T-cell (primary cell): ENCODE measurements around the gene UBXN7. TPM values are rescaled to one million over a fixed set of nuclear protein-coding genes. Genes with fewer than 3 reads are reported as not detected.
"Not testable (repeated sequence)": the region's sequence is repeated elsewhere in the genome, so short reads cannot be mapped to it uniquely, and the experiment has no call there.

Source experiments
- ATAC-seq, 4 experiments: fragments of 200-7000 bp in 3 of 4; fragments of 150-1000 bp in 1 of 4; cut with Tn5 transposase; replicated peaks in 1 of 4; 1 replicate in 3 of 4; 2 replicates in 1 of 4; pipeline ENCODE4 v1.10.0; 2021; ENCODE audit warnings: moderate library complexity in 3 of 4, mild to moderate bottlenecking in 2 of 4, moderate number of reproducible peaks in 1 of 4
- CTCF ChIA-PET, 2 donors: fragments of 300-600 bp; sonication (Branson Sonifier 250); formaldehyde crosslinking; loops; one replicate each; lab custom pipeline; 2022; ENCODE audit warnings: antibody characterized with exemption in 2 of 2; lab: Charles Lee
- POLR2A ChIA-PET, 2 donors: fragments of 300-600 bp; sonication (Branson Sonifier 250); formaldehyde crosslinking; loops; one replicate each; lab custom pipeline; 2022; ENCODE audit warnings: antibody characterized with exemption in 2 of 2; lab: Charles Lee
- DNase-seq, 35 experiments: peaks; one replicate each; pipeline versions ENCODE4 v3.0.0 to v3.0.0-alpha.2; 2013 to 2023
- H3K27ac ChIP-seq: one replicate; pipeline ENCODE4 v1.5.1; 2013; ENCODE audit warnings: low read length
- H3K27me3 ChIP-seq, 2 experiments: replicated peaks in 1 of 2; 1 replicate in 1 of 2; 2 replicates in 1 of 2; pipeline versions ENCODE4 v1.6.1 to v1.7.0; 2013; ENCODE audit warnings: low read length in 1 of 2, mixed read lengths in 1 of 2; ENCODE audit not compliant: control insufficient read depth in 2 of 2, insufficient read depth in 2 of 2; ENCODE audit errors: extremely low read depth in 1 of 2
- H3K36me3 ChIP-seq, 2 donors: 1 replicate in 1 of 2; 2 replicates in 1 of 2; pipeline versions ENCODE4 v1.6.1 to v1.7.0; 2013; ENCODE audit warnings: low read length in 1 of 2; ENCODE audit not compliant: control insufficient read depth in 2 of 2, insufficient read depth in 1 of 2; ENCODE audit errors: extremely low read depth in 1 of 2
- H3K4me1 ChIP-seq, 2 experiments: 1 replicate in 1 of 2; 2 replicates in 1 of 2; pipeline versions ENCODE4 v1.6.1 to v1.7.0; 2013; ENCODE audit warnings: low read length in 2 of 2, mixed read lengths in 1 of 2; ENCODE audit not compliant: insufficient read depth in 2 of 2, control insufficient read depth in 1 of 2; ENCODE audit errors: extremely low read depth in 1 of 2
- H3K4me3 ChIP-seq, 2 donors: 1 replicate in 1 of 2; 2 replicates in 1 of 2; pipeline versions ENCODE4 v1.5.1 to v1.7.0; 2013; ENCODE audit warnings: mild to moderate bottlenecking in 2 of 2, low read length in 1 of 2, moderate library complexity in 1 of 2; ENCODE audit not compliant: control insufficient read depth in 1 of 2; ENCODE audit errors: extremely low read depth in 1 of 2
- H3K9me3 ChIP-seq: 2 replicates; pipeline ENCODE4 v1.7.0; 2013
- H3K27ac Mint-ChIP-seq, 2 donors: one replicate each; pipeline ENCODE4 v1.8.0; 2020 to 2021; ENCODE audit warnings: mild to moderate bottlenecking in 2 of 2, mixed read lengths in 2 of 2
- H3K27me3 Mint-ChIP-seq, 2 donors: one replicate each; pipeline ENCODE4 v1.8.0; 2021 to 2022; ENCODE audit warnings: mixed read lengths in 2 of 2
- H3K36me3 Mint-ChIP-seq: one replicate; pipeline ENCODE4 v1.8.0; 2021; ENCODE audit warnings: mixed read lengths
- H3K4me1 Mint-ChIP-seq, 3 donors: one replicate each; pipeline ENCODE4 v1.8.0; 2020 to 2022; ENCODE audit warnings: mixed read lengths in 3 of 3, mild to moderate bottlenecking in 1 of 3
- H3K4me3 Mint-ChIP-seq, 3 donors: one replicate each; pipeline ENCODE4 v1.8.0; 2020 to 2022; ENCODE audit warnings: mild to moderate bottlenecking in 3 of 3, mixed read lengths in 3 of 3, moderate library complexity in 3 of 3
- H3K9me3 Mint-ChIP-seq, 3 donors: one replicate each; pipeline ENCODE4 v1.8.0; 2020 to 2022; ENCODE audit warnings: mixed read lengths in 3 of 3
- WGBS: methylation state at CpG from one replicate; pipeline ENCODE4 v1.1.5; 2013; ENCODE audit warnings: missing lambda C conversion rate; ENCODE audit not compliant: insufficient coverage; 5-methylcytosine and 5-hydroxymethylcytosine counted together
- total RNA-seq, 35 experiments: library from RNA in 6 of 35; stranded (reverse) in 6 of 35; fragments of 120-200 nt in 1 of 35; gene quantifications; one replicate each; pipeline versions ENCODE4 v1.2.1 to v1.2.4 and lab custom pipeline; 2013 to 2026

UBXN7 gene
- total RNA-seq, 5 donors from 2014 or later (not counting 1 experiment from before 2014, with no cell fraction given), result 64.7 to 92.3 (median 74.8) TPM

- ATAC-seq (no peak), DNase-seq (no peak)
- H3K27me3 Mint-ChIP-seq, result no peaks in the 10 kb centered on the region
- Histone ChIP-seq H3K27me3 (no peaks in the 10 kb centered on the region), H3K9me3 (no peaks in the 10 kb centered on the region), H3K36me3 (no peaks in the 10 kb centered on the region), H3K4me3 (no peak overlapping the region), H3K27ac (no peak overlapping the region), H3K4me1 (no peaks in the 10 kb centered on the region)
- H3K36me3 Mint-ChIP-seq, result no peaks in the 10 kb centered on the region
- WGBS, result 33% methylated on average over 2 of the region's 2 CpGs
- H3K4me3 Mint-ChIP-seq, result no peak overlapping the region
- H3K4me1 Mint-ChIP-seq, result no peaks in the 10 kb centered on the region
- POLR2A ChIA-PET, result interaction anchor here in 1 of 2 donors (0.6 kb wide), 1 partner anchor 56 kb away, joined by 7 read pairs; no protein-coding TSS in a partner anchor
- no peaks in the 10 kb centered on the region for H3K9me3 Mint-ChIP-seq
- H3K27ac Mint-ChIP-seq, result no peak overlapping the region
- CTCF ChIA-PET, result interaction anchor here (0.6 to 0.7 kb wide), 2 partner anchors 15 to 192 kb away, joined by 3 to 4 read pairs; no protein-coding TSS in a partner anchor
Measured at GRCh38 chr3:196444500-196444894, 12.3 kb upstream of the UBXN7 start.

DNA sequence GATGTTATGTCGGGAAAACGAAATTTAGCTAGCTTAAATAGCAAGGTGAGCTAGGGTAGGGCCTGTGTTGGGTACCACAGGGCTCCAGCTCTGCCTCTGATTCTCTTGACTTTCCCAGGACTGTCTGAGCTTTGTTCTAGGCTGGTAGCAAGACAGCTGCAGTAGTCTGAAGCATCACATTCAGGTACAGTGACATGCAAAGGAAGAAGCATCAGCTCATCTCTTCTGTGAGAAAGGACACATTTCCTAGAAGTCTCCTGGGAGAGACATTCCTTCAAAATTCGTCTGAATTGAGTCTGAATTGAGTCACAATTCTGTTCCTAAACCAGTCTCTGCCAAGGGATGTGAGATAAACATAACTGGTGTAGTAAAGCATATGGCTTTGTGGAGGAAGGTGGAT, 8.5 kb upstream of the UBXN7 start:
- Mint-ChIP-seq H3K36me3 (no peaks in the 10 kb centered on the region), H3K4me3 (no peak overlapping the region), H3K4me1 (no peaks in the 10 kb centered on the region), H3K27ac (no peak overlapping the region), H3K9me3 (no peaks in the 10 kb centered on the region), H3K27me3 (no peaks in the 10 kb centered on the region)
- CTCF ChIA-PET, result no interaction called here
- ATAC-seq (no peak), DNase-seq (no peak)
- H3K27ac ChIP-seq, result no peak overlapping the region
- no peaks in the 10 kb centered on the region for H3K36me3 ChIP-seq
- no peaks in the 10 kb centered on the region for H3K27me3 ChIP-seq
- H3K4me3 ChIP-seq, result no peak overlapping the region
- 0% methylated on average over 1 of the region's 3 CpGs for WGBS
- POLR2A ChIA-PET, result no interaction called here
- no peaks in the 10 kb centered on the region for H3K4me1 ChIP-seq
- no peaks in the 10 kb centered on the region for H3K9me3 ChIP-seq

GRCh38 chr3:196440041-196440537, 7.9 kb upstream of the UBXN7 start:
- no peaks in the 10 kb centered on the region for H3K9me3 Mint-ChIP-seq
- POLR2A ChIA-PET, result no interaction called here
- WGBS, result 73% methylated on average over 3 of the region's 6 CpGs

GRCh38 chr3:196431181-196432136, 768 bp downstream of the UBXN7 start:
- Histone ChIP-seq H3K4me1 (peaks cover 11 to 18% of the 10 kb centered on the region in 2 experiments), H3K27me3 (no peaks in the 10 kb centered on the region), H3K4me3 (peak overlapping the region; percentile 89 to 100), H3K27ac (peak overlapping the region; percentile 80), H3K36me3 (peaks cover 0 to 5% of the 10 kb centered on the region in 2 donors), H3K9me3 (no peaks in the 10 kb centered on the region)
- ChIA-PET CTCF (interaction anchor here in 1 of 2 donors (0.6 kb wide), 1 partner anchor 14 kb away, joined by 7 read pairs; no protein-coding TSS in a partner anchor), POLR2A (no interaction called here)
- DNase-seq, result peak in 24 of 35 experiments; percentile 1 to 54 (median 9)
- H3K27ac Mint-ChIP-seq, result peak overlapping the region; percentile 57 to 95
- peaks cover 31 to 40% (median 32%) of the 10 kb centered on the region in 3 donors for H3K4me1 Mint-ChIP-seq
- 3% methylated on average over 26 of the region's 50 CpGs for WGBS
- peak overlapping the region; percentile 73 to 86 (median 81) for H3K4me3 Mint-ChIP-seq
- no peaks in the 10 kb centered on the region for H3K27me3 Mint-ChIP-seq
- peaks cover 7% of the 10 kb centered on the region for H3K36me3 Mint-ChIP-seq
- ATAC-seq, result peak; percentile 17 to 30 (median 19)
- no peaks in the 10 kb centered on the region for H3K9me3 Mint-ChIP-seq

More at GRCh38 chr3:196440041-196440537, 7.9 kb upstream of the UBXN7 start:
- CTCF ChIA-PET, result no interaction called here
- Mint-ChIP-seq H3K27me3 (no peaks in the 10 kb centered on the region), H3K36me3 (no peaks in the 10 kb centered on the region), H3K4me1 (no peaks in the 10 kb centered on the region), H3K4me3 (no peak overlapping the region), H3K27ac (no peak overlapping the region)
- Histone ChIP-seq H3K27ac (no peak overlapping the region), H3K4me1 (no peaks in the 10 kb centered on the region), H3K36me3 (no peaks in the 10 kb centered on the region), H3K27me3 (no peaks in the 10 kb centered on the region), H3K9me3 (no peaks in the 10 kb centered on the region), H3K4me3 (no peak overlapping the region)
- ATAC-seq, result no peak
- DNase-seq, result no peak

DNA sequence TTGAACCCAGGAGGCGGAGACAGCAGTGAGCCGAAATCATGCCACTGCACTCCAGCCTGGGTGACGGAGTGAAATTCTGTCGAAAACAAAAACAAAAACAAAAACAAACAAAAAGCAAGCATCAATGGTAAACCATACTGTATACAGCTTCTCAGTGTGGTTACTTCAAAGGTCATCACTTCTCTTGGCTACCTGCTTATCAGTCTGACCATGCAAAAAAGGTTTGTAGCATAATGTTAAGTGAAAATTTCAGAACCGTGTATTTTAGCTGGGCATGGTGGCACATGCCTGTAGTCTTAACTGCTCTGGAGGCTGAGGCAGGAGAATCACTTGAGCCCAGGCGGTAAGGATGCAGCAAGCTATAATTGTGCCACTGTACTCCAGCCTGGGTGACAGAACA, 4.2 kb downstream of the UBXN7 start:
- no peak overlapping the region for H3K27ac Mint-ChIP-seq
- peaks cover 8 to 19% of the 10 kb centered on the region in 2 experiments for H3K4me1 ChIP-seq
- H3K9me3 ChIP-seq, result no peaks in the 10 kb centered on the region
- H3K36me3 Mint-ChIP-seq, result peaks cover 7% of the 10 kb centered on the region
- ChIA-PET CTCF (no interaction called here), POLR2A (interaction anchor here in 1 of 2 donors (0.6 kb wide), 1 partner anchor 43 kb away, joined by 7 read pairs; no protein-coding TSS in a partner anchor)
- WGBS, result 88% methylated on average over 3 of the region's 6 CpGs
- ATAC-seq, result no peak
- H3K27me3 ChIP-seq, result no peaks in the 10 kb centered on the region
- no peaks in the 10 kb centered on the region for H3K9me3 Mint-ChIP-seq
- H3K27ac ChIP-seq, result no peak overlapping the region
- DNase-seq, result no peak
- peaks cover 45 to 57% (median 47%) of the 10 kb centered on the region in 3 donors for H3K4me1 Mint-ChIP-seq
- no peak overlapping the region for H3K4me3 ChIP-seq
- no peak overlapping the region for H3K4me3 Mint-ChIP-seq
- H3K27me3 Mint-ChIP-seq, result no peaks in the 10 kb centered on the region
- peaks cover 6 to 12% of the 10 kb centered on the region in 2 donors for H3K36me3 ChIP-seq

DNA sequence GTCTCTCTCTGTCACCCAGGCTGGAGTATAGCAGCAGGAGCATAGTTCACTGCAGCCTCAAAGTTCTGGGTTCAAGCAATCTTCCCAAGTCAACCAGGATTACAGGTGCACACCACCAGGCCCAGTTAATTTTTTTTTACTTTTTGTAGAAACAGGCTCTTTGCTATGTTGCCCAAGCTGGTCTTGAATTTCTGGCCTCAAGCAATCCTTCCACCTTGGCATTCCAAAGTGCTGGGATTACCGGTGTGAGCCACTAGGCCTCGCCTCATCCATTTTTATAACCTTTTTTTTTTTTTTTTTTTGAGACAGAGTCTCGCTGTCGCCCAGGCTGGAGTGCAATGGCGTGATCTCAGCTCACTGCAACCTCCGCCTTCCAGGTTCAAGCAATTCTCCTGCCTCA, 7.8 kb downstream of the UBXN7 start:
- H3K4me3 Mint-ChIP-seq, result not testable (repeated sequence)

More for the DNA sequence above, 7.8 kb downstream of the UBXN7 start:
- H3K9me3 Mint-ChIP-seq, H3K4me3 ChIP-seq, H3K9me3 ChIP-seq, ATAC-seq, CTCF ChIA-PET, H3K27me3 ChIP-seq, H3K27ac ChIP-seq, H3K27me3 Mint-ChIP-seq, H3K27ac Mint-ChIP-seq, DNase-seq: not testable (repeated sequence)
- H3K36me3 ChIP-seq, result peaks cover 8 to 12% of the 10 kb centered on the region in 2 donors
- H3K36me3 Mint-ChIP-seq, result peaks cover 11% of the 10 kb centered on the region
- H3K4me1 ChIP-seq, result peaks cover 0 to 14% of the 10 kb centered on the region in 2 experiments
- H3K4me1 Mint-ChIP-seq, result peaks cover 52 to 68% (median 55%) of the 10 kb centered on the region in 3 donors
- WGBS, result 100% methylated on average over 1 of the region's 6 CpGs
- POLR2A ChIA-PET, result interaction anchor here in 1 of 2 donors (0.6 to 0.7 kb wide), 2 partner anchors 84 to 110 kb away, joined by 5 to 7 read pairs; no protein-coding TSS in a partner anchor
